SK-N-SH (cell line): ENCODE measurements around the gene GAL3ST3. TPM values are rescaled to one million over a fixed set of nuclear protein-coding genes. Genes with fewer than 3 reads are reported as not detected.
"Not testable (repeated sequence)": the region's sequence is repeated elsewhere in the genome, so short reads cannot be mapped to it uniquely, and the experiment has no call there.

Source experiments
- CTCF ChIA-PET: fragments of 300-600, 350-600 bp; formaldehyde crosslinking; extraction: SDS; loops from one replicate; lab custom pipeline; 2021; lab: Yijun Ruan, JAX
- POLR2A ChIA-PET: fragments of 350-600 bp; sonication (Branson Sonifier 250); formaldehyde crosslinking; extraction: SDS; loops from one replicate; lab custom pipeline; 2020; ENCODE audit warnings: antibody characterized with exemption, inconsistent platforms; lab: Yijun Ruan, JAX
- DNase-seq: peaks from one replicate; pipeline ENCODE4 v3.0.0; 2012
- H2AFZ ChIP-seq: fragments of 200-600 bp; sonication (generic); 2 replicates; pipeline ENCODE4 v1.8.1; 2016; ENCODE audit warnings: antibody characterized with exemption, mild to moderate bottlenecking, low read depth
- H3F3A ChIP-seq: fragments of 200-600 bp; sonication (generic); replicated peaks from 2 replicates; pipeline ENCODE3; 2016; ENCODE audit warnings: antibody characterized with exemption, mild to moderate bottlenecking; ENCODE audit not compliant: insufficient read depth
- H3K27ac ChIP-seq, 2 experiments: fragments of 200-500 bp in 1 of 2; fragments of 200-600 bp in 1 of 2; sonication (Bioruptor generic) in 1 of 2; sonication (generic), shearing (Covaris generic) in 1 of 2; 2 replicates each; pipeline versions ENCODE4 v1.5.1 to v1.6.1; 2014 to 2016; ENCODE audit warnings: low read depth in 2 of 2, inconsistent platforms in 1 of 2, low read length in 1 of 2, mild to moderate bottlenecking in 1 of 2, mixed read lengths in 1 of 2
- H3K27me3 ChIP-seq: fragments of 200-600 bp; sonication (generic), shearing (Covaris generic); 2 replicates; pipeline ENCODE4 v1.6.1; 2016; ENCODE audit warnings: mixed run types; ENCODE audit not compliant: insufficient read depth
- H3K36me3 ChIP-seq, 2 experiments: fragments of 200-500 bp in 1 of 2; fragments of 200-600 bp in 1 of 2; sonication (Bioruptor generic) in 1 of 2; sonication (generic) in 1 of 2; replicated peaks in 1 of 2; 2 replicates each; pipeline versions ENCODE3 to v1.5.1; 2014 to 2016; ENCODE audit warnings: low read length in 1 of 2, mild to moderate bottlenecking in 1 of 2; ENCODE audit not compliant: insufficient read depth in 2 of 2, control insufficient read depth in 1 of 2
- H3K4me1 ChIP-seq, 2 experiments: fragments of 200-500 bp in 1 of 2; fragments of 200-600 bp in 1 of 2; sonication (Bioruptor generic) in 1 of 2; sonication (generic), shearing (Covaris generic) in 1 of 2; 2 replicates each; pipeline versions ENCODE4 v1.5.1 to v1.6.1; 2014 to 2016; ENCODE audit warnings: low read depth in 1 of 2, low read length in 1 of 2, mixed run types in 1 of 2; ENCODE audit not compliant: insufficient read depth in 2 of 2, control insufficient read depth in 1 of 2
- H3K4me2 ChIP-seq: fragments of 200-600 bp; sonication (generic), shearing (Covaris generic); 2 replicates; pipeline ENCODE4 v1.6.1; 2017; ENCODE audit warnings: mixed run types
- H3K4me3 ChIP-seq, 2 experiments: fragments of 200-500 bp in 1 of 2; fragments of 200-600 bp in 1 of 2; sonication (Bioruptor generic) in 1 of 2; sonication (generic), shearing (Covaris generic) in 1 of 2; 2 replicates each; pipeline versions ENCODE4 v1.5.1 to v1.8.1; 2014 to 2016; ENCODE audit warnings: low read depth in 2 of 2, inconsistent platforms in 1 of 2, low read length in 1 of 2, mild to moderate bottlenecking in 1 of 2, mixed read lengths in 1 of 2, moderate library complexity in 1 of 2
- H3K79me2 ChIP-seq: fragments of 200-600 bp; sonication (generic); 2 replicates; pipeline ENCODE4 v1.8.1; 2017; ENCODE audit warnings: mild to moderate bottlenecking; ENCODE audit not compliant: insufficient read depth
- H3K9ac ChIP-seq: fragments of 200-600 bp; sonication (generic); 2 replicates; pipeline ENCODE4 v1.6.1; 2017; ENCODE audit warnings: mixed run types
- H3K9me2 ChIP-seq: fragments of 200-600 bp; sonication (generic); 2 replicates; pipeline ENCODE4 v1.6.1; 2017; ENCODE audit warnings: mixed run types
- H3K9me3 ChIP-seq: fragments of 200-600 bp; sonication (generic); 2 replicates; pipeline ENCODE4 v1.6.1; 2017; ENCODE audit warnings: mixed run types, mild to moderate bottlenecking, moderate library complexity
- H4K20me1 ChIP-seq: fragments of 200-600 bp; sonication (generic); 2 replicates; pipeline ENCODE4 v1.6.1; 2017; ENCODE audit warnings: mild to moderate bottlenecking, mixed run types; ENCODE audit not compliant: insufficient read depth
- CTCF ChIP-seq: fragments of 200-600 bp; sonication (generic); IDR thresholded peaks from 2 replicates; pipeline ENCODE4 v1.6.1; 2017; ENCODE audit warnings: antibody characterized with exemption, mild to moderate bottlenecking, moderate library complexity
- MAX ChIP-seq: IDR thresholded peaks from 2 replicates; pipeline ENCODE4 v1.4.0; 2012; ENCODE audit warnings: low read depth
- NRF1 ChIP-seq: IDR thresholded peaks from 2 replicates; pipeline ENCODE4 v1.6.1; 2012; ENCODE audit warnings: low read depth, mild to moderate bottlenecking, low read length
- RXRA ChIP-seq: IDR thresholded peaks from 2 replicates; pipeline ENCODE4 v1.4.0; 2012; ENCODE audit warnings: low read depth, mild to moderate bottlenecking, borderline replicate concordance
- TAF1 ChIP-seq: IDR thresholded peaks from 2 replicates; pipeline ENCODE4 v1.6.1; 2012; ENCODE audit warnings: low read depth, mild to moderate bottlenecking, low read length, moderate library complexity, borderline replicate concordance
- USF1 ChIP-seq: IDR thresholded peaks from 2 replicates; pipeline ENCODE4 v1.4.0; 2012; ENCODE audit warnings: low read depth, borderline replicate concordance
- USF2 ChIP-seq: fragments of 150-350 bp; IDR thresholded peaks from 2 replicates; pipeline ENCODE4 v1.6.1; 2017; ENCODE audit warnings: antibody characterized with exemption, low read length, low read depth, borderline replicate concordance
- WGBS: methylation state at CpG from one replicate; pipeline ENCODE4 v1.1.6; 2017; ENCODE audit warnings: low lambda C conversion rate; 5-methylcytosine and 5-hydroxymethylcytosine counted together
- polyA plus RNA-seq, 3 experiments: library from polyadenylated mRNA; depleted of rRNA; stranded (reverse); fragments of >200 nt; gene quantifications; 2 replicates each; pipeline ENCODE4 v1.2.3, GENCODE V29; 2012

The GAL3ST3 gene
- polyA plus RNA-seq, 1 of the 3 experiments (the other 2 are of a cell fraction), result 3.2 TPM

GRCh38 chr11:66078949-66079348 lies 30.0 kb upstream of the GAL3ST3 start:
- H3K4me2 ChIP-seq, H3K9ac ChIP-seq, H3K9me2 ChIP-seq, H3K9me3 ChIP-seq, DNase-seq, POLR2A ChIA-PET, H3K27me3 ChIP-seq, H2AFZ ChIP-seq, H3K4me3 ChIP-seq: not testable (repeated sequence)
- Histone ChIP-seq H3K4me1 (peaks cover 29 to 40% of the 10 kb centered on the region in 2 experiments), H3F3A (peaks cover 35% of the 10 kb centered on the region), H3K27ac (peak overlapping the region in 1 of 2 experiments; percentile 39; a peak in 2 of 4 replicates), H3K36me3 (peaks cover 12 to 19% of the 10 kb centered on the region in 2 experiments), H4K20me1 (peaks cover 36% of the 10 kb centered on the region), H3K79me2 (peaks cover 100% of the 10 kb centered on the region)
- WGBS, result 96% methylated on average over 7 of the region's 7 CpGs
- CTCF ChIA-PET, result interaction anchor here (0.9 to 8.2 kb wide), 5 partner anchors 9 to 144 kb away, joined by 3 to 71 read pairs (median 3); partner anchors contain the start of genes PACS1 and SF3B2

GRCh38 chr11:66077927-66078326 lies 29.0 kb upstream of the GAL3ST3 start:
- Histone ChIP-seq H3K36me3 (peaks cover 20 to 21% of the 10 kb centered on the region in 2 experiments), H3K9ac (no peak overlapping the region), H3K4me2 (no peak overlapping the region), H3F3A (peaks cover 24% of the 10 kb centered on the region), H4K20me1 (peaks cover 30% of the 10 kb centered on the region), H3K9me3 (no peaks in the 10 kb centered on the region), H3K4me1 (peaks cover 23 to 30% of the 10 kb centered on the region in 2 experiments), H3K79me2 (peaks cover 100% of the 10 kb centered on the region), H3K4me3 (no peak overlapping the region)
- DNase-seq, result no peak
- POLR2A ChIA-PET, result no interaction called here
- TF ChIP-seq CTCF (no peak), RXRA (no peak), USF2 (no peak), USF1 (no peak), MAX (no peak), NRF1 (no peak), TAF1 (no peak)
- TF ChIP-seq, all 33 proteins: peak for 0
- H2AFZ ChIP-seq, result no peak overlapping the region
- peak overlapping the region in 1 of 2 experiments; percentile 39; a peak in 2 of 4 replicates for H3K27ac ChIP-seq
- no peaks in the 10 kb centered on the region for H3K27me3 ChIP-seq
- no peaks in the 10 kb centered on the region for H3K9me2 ChIP-seq
- CTCF ChIA-PET, result interaction anchor here (1.0 to 8.2 kb wide), 4 partner anchors 8 to 57 kb away, joined by 3 to 71 read pairs (median 4); partner anchors contain the start of genes PACS1 and SF3B2
- WGBS, result 88% methylated on average over 3 of the region's 3 CpGs
